GM10266 (cell line): Measurements from ENCODE around the gene PLEKHO2.
A peak's percentile ranks its signal among the peaks of the same experiment; 100 is the strongest.

Source experiments
- DNase-seq: peaks from one replicate; pipeline ENCODE4 v3.0.0; 2012; ENCODE audit errors: extremely low spot score
- CTCF ChIP-seq: IDR thresholded peaks from 2 replicates; pipeline ENCODE4 v1.5.1; 2012; ENCODE audit warnings: mild to moderate bottlenecking, low read depth; ENCODE audit not compliant: control insufficient read depth, insufficient read depth; ENCODE audit errors: missing control alignments

Gene PLEKHO2

GRCh38 chr15:64869501-64869900, 27.8 kb downstream of the PLEKHO2 start:
- no peak for DNase-seq
- TF ChIP-seq CTCF = no peak

GRCh38 chr15:64870353-64870752, 28.6 kb downstream of the PLEKHO2 start:
- TF ChIP-seq CTCF = no peak
- DNase-seq = no peak

GRCh38 chr15:64875641-64876223, 34.0 kb downstream of the PLEKHO2 start:
- no peak for DNase-seq
- no peak for TF ChIP-seq CTCF

- no peak for TF ChIP-seq CTCF
These were observed 35.7 kb downstream of the PLEKHO2 start for GRCh38 chr15:64877435-64877834.

GRCh38 chr15:64878705-64879104, 37.0 kb downstream of the PLEKHO2 start:
- no peak for TF ChIP-seq CTCF
- DNase-seq = no peak

More at GRCh38 chr15:64877435-64877834, 35.7 kb downstream of the PLEKHO2 start:
- DNase-seq = no peak

GRCh38 chr15:64883100-64883581, 41.4 kb downstream of the PLEKHO2 start:
- peak; percentile 75 for DNase-seq

More at GRCh38 chr15:64883100-64883581, 41.4 kb downstream of the PLEKHO2 start:
- TF ChIP-seq CTCF = no peak
